HL-60 (cell line): ENCODE measurements around the gene NFAM1.

Source experiments
- DNase-seq, 2 experiments: peaks; one replicate each; pipeline ENCODE4 v3.0.0-alpha.2; 2010 to 2020; ENCODE audit warnings: low read depth in 1 of 2, low spot score in 1 of 2
- H3K27ac ChIP-seq: fragments of 250-450 bp; sonication (Bioruptor Pico); replicated peaks from 2 replicates; pipeline ENCODE4 v1.5.1; 2020; ENCODE audit warnings: mild to moderate bottlenecking, moderate library complexity
- H3K27me3 ChIP-seq: fragments of 250-450 bp; sonication (Bioruptor Pico); 2 replicates; pipeline ENCODE4 v1.5.1; 2021; ENCODE audit warnings: mild to moderate bottlenecking, moderate library complexity; ENCODE audit not compliant: insufficient read depth, poor library complexity, severe bottlenecking
- H3K4me3 ChIP-seq: replicated peaks from 2 replicates; pipeline ENCODE4 v1.5.1; 2011; ENCODE audit warnings: mild to moderate bottlenecking, control low read depth, low read length; ENCODE audit not compliant: insufficient read depth
- GABPA ChIP-seq: IDR thresholded peaks from 2 replicates; pipeline ENCODE4 v1.6.1; 2012; ENCODE audit warnings: low read depth
- POLR2AphosphoS5 ChIP-seq: IDR thresholded peaks from 2 replicates; pipeline ENCODE4 v1.6.1; 2012; ENCODE audit warnings: low read depth
- REST ChIP-seq: IDR thresholded peaks from 2 replicates; pipeline ENCODE4 v1.6.1; 2012; ENCODE audit warnings: low read depth; ENCODE audit not compliant: insufficient replicate concordance
- SPI1 ChIP-seq: IDR thresholded peaks from 2 replicates; pipeline ENCODE4 v1.6.1; 2012; ENCODE audit warnings: low read depth, mild to moderate bottlenecking, borderline replicate concordance
- TF ChIP-seq, protein P1 (sequence below): IDR thresholded peaks from one replicate; pipeline ENCODE4 v1.5.1; 2011; ENCODE audit warnings: low read length, control low read depth, inconsistent platforms; ENCODE audit not compliant: insufficient read depth

The NFAM1 gene

GRCh38 chr22:42356533-42356932 is 75.7 kb downstream of the NFAM1 start:
- TF ChIP-seq, protein P1, sequence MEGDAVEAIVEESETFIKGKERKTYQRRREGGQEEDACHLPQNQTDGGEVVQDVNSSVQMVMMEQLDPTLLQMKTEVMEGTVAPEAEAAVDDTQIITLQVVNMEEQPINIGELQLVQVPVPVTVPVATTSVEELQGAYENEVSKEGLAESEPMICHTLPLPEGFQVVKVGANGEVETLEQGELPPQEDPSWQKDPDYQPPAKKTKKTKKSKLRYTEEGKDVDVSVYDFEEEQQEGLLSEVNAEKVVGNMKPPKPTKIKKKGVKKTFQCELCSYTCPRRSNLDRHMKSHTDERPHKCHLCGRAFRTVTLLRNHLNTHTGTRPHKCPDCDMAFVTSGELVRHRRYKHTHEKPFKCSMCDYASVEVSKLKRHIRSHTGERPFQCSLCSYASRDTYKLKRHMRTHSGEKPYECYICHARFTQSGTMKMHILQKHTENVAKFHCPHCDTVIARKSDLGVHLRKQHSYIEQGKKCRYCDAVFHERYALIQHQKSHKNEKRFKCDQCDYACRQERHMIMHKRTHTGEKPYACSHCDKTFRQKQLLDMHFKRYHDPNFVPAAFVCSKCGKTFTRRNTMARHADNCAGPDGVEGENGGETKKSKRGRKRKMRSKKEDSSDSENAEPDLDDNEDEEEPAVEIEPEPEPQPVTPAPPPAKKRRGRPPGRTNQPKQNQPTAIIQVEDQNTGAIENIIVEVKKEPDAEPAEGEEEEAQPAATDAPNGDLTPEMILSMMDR, result no peak
- no peak overlapping the region for H3K27ac ChIP-seq
- DNase-seq, result no peak

DNA sequence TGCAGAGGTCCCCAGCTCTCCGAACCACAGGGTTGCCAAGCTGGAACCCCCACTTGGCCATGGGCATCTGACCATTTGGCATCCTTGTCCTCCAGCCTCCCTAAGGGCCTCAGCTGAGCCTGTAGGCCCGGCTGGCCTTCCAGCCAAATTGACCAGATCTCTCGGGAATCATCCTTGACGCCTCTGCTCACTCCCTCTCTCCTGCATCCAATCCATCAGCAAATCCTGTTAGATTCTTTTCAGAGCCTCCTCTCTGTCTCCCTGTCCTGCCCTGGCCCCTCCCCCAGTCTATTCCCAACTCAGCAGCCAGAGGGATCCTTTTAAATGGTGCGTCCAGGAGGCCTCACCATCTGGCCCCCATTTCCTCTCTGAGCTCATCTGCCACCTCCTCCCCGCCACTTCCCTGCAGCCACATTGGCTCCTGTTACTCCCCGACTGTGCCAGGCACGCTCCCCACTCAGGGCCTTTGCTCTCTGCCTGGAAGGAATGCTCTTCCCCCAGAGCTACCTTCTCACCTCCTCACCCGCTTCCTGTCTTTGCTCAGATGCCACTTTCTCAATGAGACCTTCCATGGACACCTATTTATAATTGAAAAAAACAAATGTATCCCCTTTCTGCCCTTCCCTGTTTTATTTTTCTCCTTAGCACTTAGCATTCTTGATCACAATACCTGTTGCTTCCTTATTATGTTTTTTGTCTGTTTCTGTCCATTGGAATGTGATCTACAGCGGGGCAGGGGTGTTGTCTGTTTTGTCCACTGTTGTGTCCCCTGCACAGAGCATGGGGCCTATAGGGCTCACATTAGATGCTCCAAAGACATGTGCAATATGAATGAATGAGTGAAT is 78.1 kb downstream of the NFAM1 start:
- no peak overlapping the region for H3K4me3 ChIP-seq
- DNase-seq, result no peak
- no peak for TF ChIP-seq POLR2AphosphoS5
- TF ChIP-seq SPI1, result no peak
- TF ChIP-seq, protein P1, result no peak
- TF ChIP-seq GABPA, result no peak
- no peak for TF ChIP-seq REST
- H3K27ac ChIP-seq, result no peak overlapping the region
- H3K27me3 ChIP-seq, result peaks cover 12% of the 10 kb centered on the region

More at GRCh38 chr22:42356533-42356932, 75.7 kb downstream of the NFAM1 start:
- H3K4me3 ChIP-seq, result no peak overlapping the region
- H3K27me3 ChIP-seq, result peaks cover 12% of the 10 kb centered on the region

- no peak for DNase-seq
- no peak for TF ChIP-seq GABPA
- TF ChIP-seq REST, result no peak
- TF ChIP-seq SPI1, result no peak
- TF ChIP-seq POLR2AphosphoS5, result no peak
- TF ChIP-seq, protein P1, result no peak
Observed at GRCh38 chr22:42350373-42350772, 81.8 kb downstream of the NFAM1 start.

More at GRCh38 chr22:42350373-42350772, 81.8 kb downstream of the NFAM1 start:
- H3K27me3 ChIP-seq, result peaks cover 2% of the 10 kb centered on the region
- H3K27ac ChIP-seq, result no peak overlapping the region
- no peak overlapping the region for H3K4me3 ChIP-seq
